HG03025 (cell line): Measurements from ENCODE around the gene CNTN5.
"Not testable (repeated sequence)": the region's sequence is repeated elsewhere in the genome, so short reads cannot be mapped to it uniquely, and the experiment has no call there.

Experiments used
- ATAC-seq: cut with Tn5 transposase; IDR thresholded peaks from one replicate; pipeline ENCODE4 v1.9.1; 2021; ENCODE audit warnings: mild to moderate bottlenecking, moderate library complexity; ENCODE audit not compliant: unreplicated experiment, low FRiP score

Gene CNTN5

GRCh38 chr11:99693941-99694492 is 673.3 kb downstream of the CNTN5 start:
- no peak for ATAC-seq

DNA sequence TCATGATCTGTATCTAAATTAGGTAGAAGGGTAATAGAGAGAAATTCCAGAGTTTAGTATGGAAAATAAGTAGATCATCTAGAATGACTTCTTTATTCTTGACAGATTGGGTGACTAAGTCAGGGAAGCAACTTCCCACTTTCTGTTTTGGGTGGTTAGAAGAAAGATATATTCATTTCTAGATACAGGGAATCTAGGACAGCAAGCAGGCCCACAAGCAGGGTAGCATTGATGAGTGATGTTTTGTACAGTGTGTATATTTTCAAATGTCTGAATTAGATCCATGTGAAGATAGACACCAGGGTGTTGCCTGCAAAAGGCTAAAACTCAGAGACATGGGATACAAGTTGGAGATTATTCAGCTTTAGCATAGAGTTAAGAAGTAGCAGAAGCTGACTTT is 674.4 kb downstream of the CNTN5 start:
- no peak for ATAC-seq

DNA sequence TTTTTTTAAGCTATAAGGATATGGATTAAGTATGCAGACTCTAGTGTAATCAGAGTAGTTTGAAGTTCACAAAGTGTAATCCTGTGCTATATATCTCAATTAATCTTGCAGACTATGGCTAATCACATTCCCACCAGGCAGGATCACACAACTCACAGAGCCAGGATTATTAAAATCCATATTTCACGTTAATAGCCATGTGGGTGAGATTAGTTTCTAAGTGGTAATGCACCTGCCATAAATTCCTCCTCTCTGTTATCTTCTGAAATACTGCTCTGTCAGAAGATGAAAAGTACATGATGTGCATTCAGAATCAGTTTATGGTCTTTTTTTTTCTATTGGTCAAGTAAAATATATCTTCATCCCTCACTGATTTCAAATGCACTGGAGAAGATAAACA is 686.1 kb downstream of the CNTN5 start:
- ATAC-seq = no peak

DNA sequence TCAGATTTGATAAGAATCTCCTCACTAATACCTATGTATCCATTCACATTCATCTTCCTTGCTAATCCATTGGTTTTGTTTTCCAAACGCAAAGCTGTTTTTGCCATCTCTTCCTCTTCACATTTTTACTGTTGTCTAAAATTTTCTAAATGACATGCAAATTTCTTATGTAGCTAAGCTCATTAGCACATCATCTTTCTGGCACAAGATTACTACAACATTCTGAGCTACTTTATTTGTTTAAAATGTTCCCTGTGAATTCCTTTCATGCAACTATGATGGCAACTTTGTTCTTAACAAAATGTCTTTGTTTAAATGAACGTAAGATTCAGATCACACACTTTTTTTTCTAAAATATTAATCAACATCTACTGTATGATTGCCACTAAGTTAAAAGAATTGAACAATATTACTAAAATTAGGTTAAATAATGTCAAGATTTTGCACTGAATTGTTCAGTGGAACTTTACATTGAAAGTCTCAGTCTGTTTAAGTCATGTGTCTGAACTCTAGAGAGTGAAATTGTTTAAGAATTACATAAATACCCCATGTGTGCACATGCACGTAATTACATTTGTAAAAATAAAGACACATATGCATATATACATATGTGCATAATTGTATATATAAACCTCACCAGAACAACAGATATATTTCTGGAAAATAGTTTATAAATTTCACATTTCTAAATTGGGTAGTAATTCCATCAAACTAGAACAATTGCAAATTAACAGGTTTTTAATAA is 688.4 kb downstream of the CNTN5 start:
- ATAC-seq = no peak

DNA sequence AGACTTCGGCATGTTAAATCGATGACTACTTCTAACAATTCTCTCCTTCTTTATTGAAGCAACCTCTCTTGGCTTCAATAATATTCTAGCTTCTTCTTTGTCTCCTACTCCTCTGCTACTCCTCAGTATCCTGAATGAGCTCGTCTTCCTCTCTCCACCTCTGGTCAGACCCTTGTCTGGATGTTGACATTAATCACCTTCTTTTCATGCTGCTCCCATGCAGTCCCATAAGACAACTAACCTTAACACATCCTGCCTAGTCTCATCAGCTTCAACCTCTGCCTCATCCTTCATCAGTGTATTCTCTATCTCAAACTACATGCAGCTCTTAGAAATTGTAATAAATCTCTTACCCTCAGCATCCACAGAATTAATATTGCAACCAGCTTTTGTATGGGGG is 695.6 kb downstream of the CNTN5 start:
- no peak for ATAC-seq

GRCh38 chr11:99718291-99718690 is 697.5 kb downstream of the CNTN5 start:
- no peak for ATAC-seq

DNA sequence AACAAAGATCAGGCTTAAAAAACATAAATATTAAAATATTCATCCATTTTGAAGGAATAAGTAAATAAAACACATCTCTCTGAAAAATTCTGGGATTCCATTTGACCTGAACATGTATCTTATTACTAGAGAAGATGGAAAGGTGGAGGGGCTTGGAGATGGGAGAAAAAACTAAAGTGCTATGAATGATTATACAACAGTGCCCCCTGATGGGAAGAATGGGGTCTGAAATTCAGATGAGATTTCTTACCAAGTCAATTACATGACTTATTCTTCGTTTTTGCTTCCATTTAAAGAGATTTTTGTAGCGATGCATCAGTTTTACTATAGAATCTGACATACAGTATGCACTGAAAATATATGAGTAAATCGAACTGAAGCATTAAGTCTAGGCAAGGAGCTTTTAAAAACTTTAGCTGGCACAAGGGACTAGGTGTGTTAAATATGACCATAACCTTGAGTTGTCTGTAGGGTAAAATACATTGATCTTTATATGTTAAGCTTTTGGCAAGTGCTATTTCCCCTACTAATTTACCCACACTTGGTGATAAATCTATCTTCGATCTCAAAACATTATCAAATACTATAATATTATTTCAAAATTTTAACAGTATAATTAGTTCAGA is 718.8 kb downstream of the CNTN5 start:
- ATAC-seq = no peak

DNA sequence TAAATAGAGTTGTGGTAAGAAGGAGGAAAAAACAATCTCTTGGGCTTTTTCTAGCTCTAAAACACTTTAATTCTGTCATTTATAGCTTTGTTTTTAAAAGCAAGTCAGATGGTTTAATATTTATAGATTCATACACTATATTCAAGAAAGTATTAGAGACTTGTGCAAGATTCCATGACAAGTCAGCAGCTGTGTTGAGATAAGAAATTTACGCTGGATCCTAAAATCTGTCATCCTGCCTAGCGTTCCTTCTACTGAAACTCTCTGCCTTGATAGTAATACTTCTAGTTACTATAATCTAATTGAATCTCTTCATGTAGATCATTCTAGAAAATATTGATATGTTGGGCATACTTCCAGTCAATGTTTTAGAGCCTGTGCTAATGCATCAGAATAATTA is 721.8 kb downstream of the CNTN5 start:
- ATAC-seq = no peak

- no peak for ATAC-seq
Observed at GRCh38 chr11:99759787-99760186, 739.0 kb downstream of the CNTN5 start.

- ATAC-seq = no peak
Observed at GRCh38 chr11:99766811-99767210, 746.1 kb downstream of the CNTN5 start.

DNA sequence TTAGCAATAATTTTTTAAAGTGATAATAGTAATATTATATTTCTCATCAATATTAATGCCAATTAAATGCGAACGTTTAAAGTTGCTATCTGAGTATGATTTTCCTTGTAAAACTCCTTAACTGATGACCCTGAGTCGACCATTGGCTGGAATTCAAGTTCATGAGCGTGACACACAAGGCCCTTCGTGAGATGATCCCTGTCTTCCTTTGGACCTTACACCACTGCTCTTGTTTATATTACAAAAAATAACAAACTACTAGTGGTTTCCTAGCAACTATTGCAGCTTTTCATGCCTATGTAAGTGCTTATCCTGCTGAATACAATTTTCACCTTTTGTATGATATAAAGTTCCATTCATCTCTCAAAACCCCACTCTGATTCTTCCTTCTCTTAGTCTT is 752.9 kb downstream of the CNTN5 start:
- ATAC-seq = no peak

GRCh38 chr11:99781074-99781473 is 760.3 kb downstream of the CNTN5 start:
- ATAC-seq = no peak

- ATAC-seq = no peak
Observed at GRCh38 chr11:99791354-99791753, 770.6 kb downstream of the CNTN5 start.

DNA sequence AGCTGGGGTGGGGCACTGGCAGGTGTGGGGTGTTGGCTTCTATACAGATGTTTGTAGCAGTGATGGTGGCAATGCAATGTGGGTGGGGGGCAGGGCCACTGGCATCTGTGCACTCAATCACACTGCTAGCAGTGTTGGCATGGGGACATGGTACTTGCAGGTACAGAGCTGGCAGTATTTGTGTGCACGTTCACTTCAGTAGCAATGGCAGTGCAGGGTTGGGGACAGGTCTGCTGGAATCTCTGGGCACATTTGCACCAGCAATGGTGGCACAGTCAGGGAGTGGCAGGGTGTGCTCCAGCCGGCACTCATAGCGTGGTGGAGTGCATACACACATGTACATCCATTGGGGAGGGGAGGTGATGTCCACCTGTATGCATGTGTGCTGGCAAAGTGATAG is 775.2 kb downstream of the CNTN5 start:
- no peak for ATAC-seq

DNA sequence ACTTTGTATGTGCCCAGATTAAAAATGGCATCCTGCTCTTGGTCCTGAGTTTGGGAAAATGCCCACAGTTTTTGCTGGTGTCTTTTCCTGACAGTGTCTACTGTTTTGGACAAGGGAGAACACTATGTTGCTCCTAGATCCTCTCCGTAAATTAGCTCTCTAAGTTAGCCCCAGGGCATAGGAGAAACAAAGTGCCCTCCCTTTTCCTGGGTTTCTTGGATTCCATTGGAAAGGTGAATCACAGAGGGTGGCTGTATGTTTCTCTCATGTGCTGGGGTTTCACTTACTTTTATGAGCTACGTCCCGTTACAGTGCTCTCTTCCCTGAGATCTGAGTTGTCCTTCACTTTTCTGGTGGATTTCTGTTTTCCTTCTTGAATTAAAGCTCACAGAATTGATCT is 782.8 kb downstream of the CNTN5 start:
- no peak for ATAC-seq

DNA sequence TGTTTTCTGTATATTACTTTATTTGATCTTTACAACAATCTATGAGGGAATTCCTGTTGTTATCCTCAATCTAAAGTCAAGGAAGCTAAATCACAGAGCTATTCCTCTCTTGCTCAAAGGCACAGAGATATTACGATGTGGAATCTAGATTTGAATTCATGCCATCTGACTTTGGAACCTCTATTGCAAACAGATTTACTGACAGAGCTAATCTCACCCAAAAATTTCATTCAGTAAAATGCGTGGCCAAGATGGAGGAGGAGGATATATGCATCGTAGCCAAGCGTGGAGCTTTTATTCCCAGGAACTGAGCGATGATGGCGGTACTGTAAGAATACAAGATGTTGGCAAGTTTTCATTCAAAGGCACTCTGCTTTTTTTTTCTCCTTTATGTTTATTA is 791.8 kb downstream of the CNTN5 start:
- no peak for ATAC-seq

DNA sequence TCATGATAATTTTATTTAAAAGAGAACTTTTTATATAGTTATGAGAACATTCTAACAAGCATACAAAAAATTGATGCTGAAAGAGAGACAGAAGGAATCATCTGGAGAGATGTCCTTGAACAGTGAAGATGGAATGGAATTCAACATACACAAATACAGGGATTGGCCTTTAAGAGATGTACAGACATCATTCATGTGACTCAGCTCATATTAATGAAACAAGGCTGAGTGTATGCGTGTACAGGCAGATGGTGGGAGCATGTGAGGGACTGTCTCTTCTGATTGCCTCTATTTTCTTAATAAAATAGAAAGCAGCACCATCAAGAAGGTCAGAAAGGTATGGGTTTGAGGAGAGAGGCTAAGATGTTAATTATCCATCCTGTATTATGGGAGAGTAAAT is 793.3 kb downstream of the CNTN5 start:
- ATAC-seq = no peak

DNA sequence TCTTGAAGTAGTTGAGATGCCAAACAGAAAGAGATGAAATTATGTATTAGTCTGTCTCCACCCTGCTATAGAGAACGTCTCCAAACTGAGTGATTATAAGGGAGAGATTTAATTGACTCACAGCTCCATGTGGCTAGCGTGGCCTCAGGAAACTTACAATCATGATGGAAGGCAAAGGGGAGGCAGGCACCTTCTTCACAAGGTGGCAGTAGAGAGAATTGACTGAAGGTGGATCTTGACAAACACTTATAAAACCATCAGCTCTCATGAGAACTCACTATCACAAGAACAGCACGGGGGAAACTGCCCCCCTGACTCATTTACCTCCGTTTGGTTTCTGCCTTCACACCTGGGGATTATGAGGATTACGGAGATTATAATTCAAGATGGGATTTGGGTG is 794.0 kb downstream of the CNTN5 start:
- no peak for ATAC-seq

DNA sequence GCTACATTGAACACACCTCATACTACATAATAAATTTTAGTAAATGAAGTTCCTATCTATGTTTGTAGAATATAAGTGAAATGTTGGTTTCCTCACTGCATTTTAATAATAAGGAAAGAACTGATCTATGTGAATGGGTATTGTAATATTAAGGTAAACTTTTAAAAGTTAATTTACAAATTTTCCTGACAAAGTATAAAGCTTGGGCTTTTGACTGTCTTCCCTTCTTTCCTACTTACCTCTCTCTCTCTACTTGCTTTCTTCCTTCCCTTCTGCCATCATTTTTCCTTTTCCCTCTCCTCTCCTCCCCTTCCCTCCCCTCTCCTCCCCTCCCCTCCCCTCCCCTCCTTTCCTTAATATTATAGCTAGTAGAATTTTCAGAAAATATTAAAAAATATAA is 798.2 kb downstream of the CNTN5 start:
- no peak for ATAC-seq

- no peak for ATAC-seq
Observed at GRCh38 chr11:99822846-99823565, 802.3 kb downstream of the CNTN5 start.

GRCh38 chr11:99836739-99837138 is 816.0 kb downstream of the CNTN5 start:
- ATAC-seq = not testable (repeated sequence)
